ENCODE data around the gene TREML2.

Gene TREML2

GRCh38 chr6:41222045-41222444 lies 21.1 kb upstream of the TREML2 start:
- no peak overlapping the region for H3K27ac ChIP-seq
- TF ChIP-seq, protein P1, sequence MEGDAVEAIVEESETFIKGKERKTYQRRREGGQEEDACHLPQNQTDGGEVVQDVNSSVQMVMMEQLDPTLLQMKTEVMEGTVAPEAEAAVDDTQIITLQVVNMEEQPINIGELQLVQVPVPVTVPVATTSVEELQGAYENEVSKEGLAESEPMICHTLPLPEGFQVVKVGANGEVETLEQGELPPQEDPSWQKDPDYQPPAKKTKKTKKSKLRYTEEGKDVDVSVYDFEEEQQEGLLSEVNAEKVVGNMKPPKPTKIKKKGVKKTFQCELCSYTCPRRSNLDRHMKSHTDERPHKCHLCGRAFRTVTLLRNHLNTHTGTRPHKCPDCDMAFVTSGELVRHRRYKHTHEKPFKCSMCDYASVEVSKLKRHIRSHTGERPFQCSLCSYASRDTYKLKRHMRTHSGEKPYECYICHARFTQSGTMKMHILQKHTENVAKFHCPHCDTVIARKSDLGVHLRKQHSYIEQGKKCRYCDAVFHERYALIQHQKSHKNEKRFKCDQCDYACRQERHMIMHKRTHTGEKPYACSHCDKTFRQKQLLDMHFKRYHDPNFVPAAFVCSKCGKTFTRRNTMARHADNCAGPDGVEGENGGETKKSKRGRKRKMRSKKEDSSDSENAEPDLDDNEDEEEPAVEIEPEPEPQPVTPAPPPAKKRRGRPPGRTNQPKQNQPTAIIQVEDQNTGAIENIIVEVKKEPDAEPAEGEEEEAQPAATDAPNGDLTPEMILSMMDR (conservative IDR thresholded peaks at IDR 0.05), result no peak

GRCh38 chr6:41216616-41217015 lies 15.7 kb upstream of the TREML2 start:
- H3K27ac ChIP-seq, result no peak overlapping the region
- TF ChIP-seq, protein P1 (conservative IDR thresholded peaks at IDR 0.05), result no peak

DNA sequence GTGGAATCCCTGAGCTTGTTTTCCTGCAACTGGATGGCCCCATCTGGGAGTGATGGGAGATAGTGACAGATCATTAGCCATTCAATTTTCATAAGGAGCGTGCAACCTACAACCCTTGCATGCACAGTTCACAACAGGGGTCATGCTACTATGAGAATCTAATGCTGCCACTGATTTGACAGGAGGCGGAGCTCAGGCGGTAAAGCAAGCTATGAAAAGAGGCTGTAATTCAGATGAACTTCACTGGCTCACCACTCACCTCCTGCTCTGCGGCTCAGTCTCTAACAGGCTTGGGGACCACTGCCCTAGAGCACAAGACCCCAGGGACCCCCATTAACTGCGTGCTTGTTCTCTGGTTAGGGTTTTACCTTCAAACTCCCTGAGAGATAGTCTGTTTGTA lies 14.8 kb upstream of the TREML2 start:
- no peak overlapping the region for H3K27ac ChIP-seq
- TF ChIP-seq, protein P1 (conservative IDR thresholded peaks at IDR 0.05), result no peak

- TF ChIP-seq, protein P1 (conservative IDR thresholded peaks at IDR 0.05), result no peak
Observed at GRCh38 chr6:41214559-41215238, 13.8 kb upstream of the TREML2 start.

GRCh38 chr6:41209547-41210320 lies 8.8 kb upstream of the TREML2 start:
- H3K27ac ChIP-seq, result no peak overlapping the region
- TF ChIP-seq, protein P1 (conservative IDR thresholded peaks at IDR 0.05), result no peak

More at GRCh38 chr6:41214559-41215238, 13.8 kb upstream of the TREML2 start:
- H3K27ac ChIP-seq, result no peak overlapping the region

DNA sequence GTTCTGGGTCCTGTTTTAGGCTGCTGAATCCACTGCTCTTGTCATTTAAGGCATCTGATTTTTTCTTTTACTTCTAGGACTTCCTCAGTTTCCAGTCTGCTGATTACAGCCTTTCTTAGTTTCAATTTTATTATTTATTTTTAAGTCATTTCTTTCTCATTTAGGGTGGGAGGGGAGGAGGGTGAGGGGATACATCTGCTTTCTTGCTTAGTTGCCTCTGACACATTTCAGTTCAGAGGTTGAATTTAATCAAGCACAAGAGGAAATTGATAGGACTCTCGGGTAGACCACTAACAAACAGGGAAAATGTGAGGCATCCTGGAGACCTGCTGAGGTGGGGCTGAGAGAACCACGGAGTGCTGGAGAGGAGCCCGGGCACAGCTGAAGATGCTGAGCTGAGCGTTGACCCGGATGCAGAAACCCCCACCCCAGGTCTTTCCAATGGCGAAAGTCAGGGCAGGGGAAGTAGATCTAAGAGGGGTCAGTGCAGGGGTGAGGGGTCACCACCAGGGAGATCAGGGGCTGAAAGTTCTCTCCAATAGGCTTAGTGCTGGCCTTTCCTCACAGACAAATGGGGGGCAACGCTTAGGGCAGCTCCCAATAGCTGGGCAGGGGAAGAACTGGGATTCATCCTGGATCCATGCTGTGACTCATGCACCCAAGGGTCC lies 7.6 kb upstream of the TREML2 start:
- H3K27ac ChIP-seq, result no peak overlapping the region

More for the DNA sequence above, 7.6 kb upstream of the TREML2 start:
- TF ChIP-seq, protein P1 (conservative IDR thresholded peaks at IDR 0.05), result no peak

All from VCaP (cell line).